ENCODE data around the gene VWA1.
A peak's percentile ranks its signal among the peaks of the same experiment; 100 is the strongest.

The VWA1 gene

DNA sequence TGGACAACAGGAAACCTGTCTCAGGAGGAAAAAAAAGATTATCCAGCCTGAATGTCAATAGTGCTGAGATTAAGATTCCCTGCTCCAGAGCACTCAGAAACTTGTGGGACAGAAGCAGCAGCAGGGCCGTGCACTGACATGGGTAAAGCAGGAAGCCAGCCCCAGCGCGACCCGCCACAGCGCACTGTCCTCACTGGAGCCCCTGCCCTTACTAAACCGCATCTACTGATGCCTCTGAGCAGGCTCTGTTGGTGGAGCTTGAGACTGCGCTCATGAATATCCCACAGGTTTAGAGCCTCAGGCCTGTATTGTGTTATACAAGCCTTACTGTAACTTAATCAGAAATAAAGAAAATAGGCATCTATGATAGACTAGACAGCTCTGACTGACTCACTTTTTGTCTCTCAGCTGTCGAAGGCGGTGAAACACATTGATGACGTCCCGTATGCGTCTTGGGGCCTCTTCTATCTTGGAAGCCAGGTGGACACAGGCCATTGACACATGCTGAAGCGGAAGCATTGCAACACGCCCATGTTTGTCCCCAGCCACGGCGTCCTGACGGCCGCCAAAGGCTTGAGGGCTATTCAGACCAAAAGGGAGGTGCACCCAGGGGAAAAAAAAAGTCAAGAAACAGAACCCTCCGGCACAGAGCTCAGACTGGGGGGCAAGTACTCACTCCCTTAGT is 37.5 kb upstream of the VWA1 start:
- TF ChIP-seq, protein P1, sequence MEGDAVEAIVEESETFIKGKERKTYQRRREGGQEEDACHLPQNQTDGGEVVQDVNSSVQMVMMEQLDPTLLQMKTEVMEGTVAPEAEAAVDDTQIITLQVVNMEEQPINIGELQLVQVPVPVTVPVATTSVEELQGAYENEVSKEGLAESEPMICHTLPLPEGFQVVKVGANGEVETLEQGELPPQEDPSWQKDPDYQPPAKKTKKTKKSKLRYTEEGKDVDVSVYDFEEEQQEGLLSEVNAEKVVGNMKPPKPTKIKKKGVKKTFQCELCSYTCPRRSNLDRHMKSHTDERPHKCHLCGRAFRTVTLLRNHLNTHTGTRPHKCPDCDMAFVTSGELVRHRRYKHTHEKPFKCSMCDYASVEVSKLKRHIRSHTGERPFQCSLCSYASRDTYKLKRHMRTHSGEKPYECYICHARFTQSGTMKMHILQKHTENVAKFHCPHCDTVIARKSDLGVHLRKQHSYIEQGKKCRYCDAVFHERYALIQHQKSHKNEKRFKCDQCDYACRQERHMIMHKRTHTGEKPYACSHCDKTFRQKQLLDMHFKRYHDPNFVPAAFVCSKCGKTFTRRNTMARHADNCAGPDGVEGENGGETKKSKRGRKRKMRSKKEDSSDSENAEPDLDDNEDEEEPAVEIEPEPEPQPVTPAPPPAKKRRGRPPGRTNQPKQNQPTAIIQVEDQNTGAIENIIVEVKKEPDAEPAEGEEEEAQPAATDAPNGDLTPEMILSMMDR (IDR thresholded peaks at IDR 0.05) = no peak
- Histone ChIP-seq H3K27ac (peak overlapping the region; percentile 89), H3K9me3 (no peaks in the 10 kb centered on the region), H3K36me3 (peaks cover 70% of the 10 kb centered on the region), H3K4me3 (ENCODE audit: low read depth in 1 of 2, low read length in 1 of 2) (peak overlapping the region; percentile 79 to 80), H3K4me1 (ENCODE audit: control insufficient read depth in 1 of 2, insufficient read depth in 1 of 2, low read depth in 1 of 2, low read length in 1 of 2) (peaks cover 28 to 30% of the 10 kb centered on the region in 2 experiments), H3K27me3 (no peaks in the 10 kb centered on the region)

DNA sequence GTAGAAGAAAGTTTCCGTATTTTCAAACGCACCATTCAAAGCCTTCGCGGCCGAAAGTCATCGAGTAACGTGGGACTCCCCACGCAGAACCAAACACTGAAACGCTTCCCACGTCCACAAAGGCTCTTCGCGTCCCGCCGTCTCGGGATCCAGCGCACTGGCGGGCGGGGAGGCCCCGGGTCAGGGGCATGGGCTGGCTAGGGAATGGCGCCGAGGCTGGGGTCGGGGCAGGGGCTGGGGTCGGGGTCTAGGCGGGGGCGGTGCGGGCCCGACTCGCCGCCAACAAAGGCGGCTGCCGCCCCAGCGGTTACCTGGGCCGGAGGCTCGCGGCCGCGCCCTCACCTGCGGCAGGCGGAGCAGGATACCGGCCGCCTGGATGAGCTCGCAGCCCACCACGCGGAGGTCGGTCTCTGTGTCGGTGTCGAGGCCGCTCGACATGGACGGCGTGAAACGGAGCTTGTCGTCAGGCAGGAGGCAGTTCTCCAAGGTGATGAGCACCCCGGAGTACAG is 36.8 kb upstream of the VWA1 start:
- Histone ChIP-seq H3K36me3 (peaks cover 70% of the 10 kb centered on the region), H3K27me3 (no peaks in the 10 kb centered on the region), H3K4me3 (ENCODE audit: low read depth in 1 of 2, low read length in 1 of 2) (peak overlapping the region; percentile 79 to 80), H3K9me3 (no peaks in the 10 kb centered on the region), H3K4me1 (ENCODE audit: control insufficient read depth in 1 of 2, insufficient read depth in 1 of 2, low read depth in 1 of 2, low read length in 1 of 2) (peaks cover 28 to 30% of the 10 kb centered on the region in 2 experiments), H3K27ac (peak overlapping the region; percentile 89)
- TF ChIP-seq, protein P1 (IDR thresholded peaks at IDR 0.05) = no peak

DNA sequence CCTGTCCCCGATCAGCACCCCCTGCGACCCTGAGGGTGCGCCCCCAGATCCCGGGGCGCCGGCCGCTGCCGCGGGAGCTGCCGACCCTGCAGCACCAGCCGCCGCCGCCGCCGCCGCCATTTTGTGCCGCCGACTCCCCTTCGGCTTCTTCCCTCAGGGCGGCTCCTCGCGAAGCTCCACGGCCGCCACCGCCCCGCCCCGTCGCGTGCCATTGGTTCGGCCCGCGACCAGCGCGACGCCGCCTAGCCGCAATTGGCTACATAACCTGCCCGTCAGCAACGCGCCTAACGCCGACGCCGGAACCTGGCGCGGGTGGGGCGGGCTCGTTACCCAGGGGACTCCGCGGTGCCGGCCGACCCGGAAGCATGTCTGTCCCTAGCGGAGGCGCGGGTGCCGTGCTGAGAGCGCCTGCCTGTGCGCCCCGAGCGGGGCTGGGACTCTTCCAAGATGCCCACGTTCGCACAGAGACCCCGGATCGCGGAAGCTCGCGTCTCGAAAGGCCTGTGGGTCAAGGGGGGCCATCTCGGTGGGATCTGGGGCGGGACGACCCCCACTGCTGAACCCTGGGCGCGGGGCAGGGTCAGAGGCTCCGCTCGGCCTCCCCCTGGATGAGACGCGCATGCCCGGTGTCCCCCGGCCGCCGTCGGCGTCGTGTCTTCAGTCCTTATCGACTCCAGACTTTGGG is 36.2 kb upstream of the VWA1 start, which contains the start of gene CCNL2:
Gene CCNL2 (minus strand): TSS at position 149 of the 685 bp plus-strand sequence. CDS start 29 bp downstream, at position 120.
- Histone ChIP-seq H3K4me1 (ENCODE audit: control insufficient read depth in 1 of 2, insufficient read depth in 1 of 2, low read depth in 1 of 2, low read length in 1 of 2) (peaks cover 28 to 30% of the 10 kb centered on the region in 2 experiments), H3K9me3 (no peaks in the 10 kb centered on the region), H3K27ac (peak within 1 kb of the TSS; percentile 89), H3K27me3 (no peaks in the 10 kb centered on the region), H3K36me3 (peaks cover 66% of the 10 kb centered on the region), H3K4me3 (ENCODE audit: low read depth in 1 of 2, low read length in 1 of 2) (peak within 1 kb of the TSS; percentile 79 to 80)
- TF ChIP-seq, protein P1 (IDR thresholded peaks at IDR 0.05) = peak; percentile 89

DNA sequence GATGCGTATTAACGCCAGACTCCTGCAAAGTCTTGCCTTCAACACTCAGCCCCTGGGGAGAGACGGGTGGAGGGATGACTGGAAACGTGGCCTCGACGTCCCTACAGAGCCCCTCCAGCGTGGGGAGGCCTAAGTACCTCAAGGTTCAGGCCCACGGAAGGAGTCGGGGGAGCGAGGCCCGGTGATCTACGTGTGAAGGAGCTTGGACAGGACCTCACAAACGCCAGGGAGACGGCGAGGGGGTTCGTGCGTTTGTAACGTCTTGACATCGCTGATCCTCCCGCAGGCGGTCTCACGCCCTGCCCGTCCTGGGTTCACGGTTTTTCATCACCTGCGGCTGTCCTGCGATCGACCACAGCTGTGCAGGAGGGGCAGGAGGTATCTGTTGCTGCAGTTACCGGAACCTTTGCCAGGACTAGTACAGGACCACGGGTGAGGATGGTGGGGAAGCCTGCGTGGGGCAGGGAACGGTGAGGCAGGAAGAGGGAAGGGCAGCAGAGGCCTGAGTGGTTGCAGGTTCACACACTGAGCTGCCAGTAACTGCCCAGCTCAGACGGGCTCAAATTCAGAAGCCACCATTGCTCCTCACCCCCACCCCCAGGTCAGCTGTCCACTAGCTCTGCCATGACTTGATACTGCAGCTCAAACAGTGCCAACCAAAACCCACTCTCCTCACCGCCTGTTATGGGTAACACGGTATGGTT is 35.5 kb upstream of the VWA1 start:
- H3K4me1 ChIP-seq (ENCODE audit: control insufficient read depth in 1 of 2, insufficient read depth in 1 of 2, low read depth in 1 of 2, low read length in 1 of 2) = peaks cover 28 to 30% of the 10 kb centered on the region in 2 experiments
- peaks cover 65% of the 10 kb centered on the region for H3K36me3 ChIP-seq
- H3K27me3 ChIP-seq = no peaks in the 10 kb centered on the region
- peak overlapping the region; percentile 89 for H3K27ac ChIP-seq
- TF ChIP-seq, protein P1 (IDR thresholded peaks at IDR 0.05) = no peak
- peak overlapping the region; percentile 79 to 80 for H3K4me3 ChIP-seq (ENCODE audit: low read depth in 1 of 2, low read length in 1 of 2)
- no peaks in the 10 kb centered on the region for H3K9me3 ChIP-seq
